SK-N-MC (cell line): ENCODE results near the gene OARD1.

Experiments
- EZH2 ChIP-seq: fragments of 200-600 bp; sonication (generic); IDR thresholded peaks from one replicate; pipeline ENCODE4 v1.6.1; 2017; ENCODE audit warnings: antibody characterized with exemption
- FOXP2 ChIP-seq: optimal IDR thresholded peaks from 2 replicates; pipeline ENCODE3; 2011; ENCODE audit warnings: mild to moderate bottlenecking, moderate library complexity; ENCODE audit not compliant: insufficient read depth; ENCODE audit errors: extremely low read length, control extremely low read depth
- POLR2AphosphoS5 ChIP-seq: IDR thresholded peaks from 2 replicates; pipeline ENCODE4 v1.6.1; 2012; ENCODE audit warnings: mild to moderate bottlenecking, low read depth, low read length, borderline replicate concordance

DNA sequence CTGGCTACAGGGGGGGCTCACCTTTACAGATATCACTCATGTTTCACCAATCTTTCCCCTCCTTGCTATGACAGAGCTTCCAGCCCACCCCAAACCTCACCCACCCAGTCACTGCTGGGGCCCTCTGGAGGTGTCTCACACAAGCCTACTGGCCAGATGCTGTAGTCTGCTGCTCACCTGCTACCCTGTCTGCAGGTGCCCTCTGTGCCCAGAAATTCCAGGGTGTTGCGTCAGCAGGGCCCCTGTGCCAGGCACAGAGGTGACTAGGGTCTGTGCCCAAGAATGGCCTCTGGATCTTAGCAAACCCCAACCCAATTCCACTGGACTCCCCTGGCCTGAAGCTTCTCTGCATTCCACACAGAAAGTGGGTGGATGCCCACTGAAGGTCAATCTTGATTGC is 54.5 kb downstream of the OARD1 start:
- TF ChIP-seq POLR2AphosphoS5 (no peak), EZH2 (no peak), FOXP2 (no peak)
